Esophagus (tissue), 2 donors: ENCODE measurements around the gene METAP1D. TPM values are rescaled to one million over a fixed set of nuclear protein-coding genes. Genes with fewer than 3 reads are reported as not detected.

ENCODE experiments used
- H3K27ac ChIP-seq, 2 donors: one replicate each; pipeline ENCODE4 v1.5.1; 2013; ENCODE audit warnings: low read depth in 2 of 2, mild to moderate bottlenecking in 2 of 2, inconsistent platforms in 1 of 2, low read length in 1 of 2, moderate library complexity in 1 of 2
- H3K27me3 ChIP-seq, 2 donors: one replicate each; pipeline ENCODE4 v1.6.1; 2013; ENCODE audit warnings: low read length in 2 of 2, control low read depth in 1 of 2, mild to moderate bottlenecking in 1 of 2; ENCODE audit not compliant: insufficient read depth in 2 of 2, control insufficient read depth in 1 of 2
- H3K36me3 ChIP-seq, 2 donors: one replicate each; pipeline ENCODE4 v1.6.1; 2013; ENCODE audit warnings: low read length in 1 of 2; ENCODE audit not compliant: control insufficient read depth in 2 of 2, insufficient read depth in 2 of 2
- H3K4me1 ChIP-seq, 2 donors: one replicate each; pipeline ENCODE4 v1.6.1; 2013; ENCODE audit warnings: low read length in 1 of 2; ENCODE audit not compliant: control insufficient read depth in 2 of 2, insufficient read depth in 2 of 2
- H3K4me3 ChIP-seq, 2 donors: one replicate each; pipeline ENCODE4 v1.5.1; 2013; ENCODE audit warnings: low read length in 2 of 2, mild to moderate bottlenecking in 2 of 2, low read depth in 1 of 2, moderate library complexity in 1 of 2
- H3K9me3 ChIP-seq, 2 donors: one replicate each; pipeline ENCODE4 v1.6.1; 2013; ENCODE audit warnings: mild to moderate bottlenecking in 2 of 2, low read depth in 1 of 2, low read length in 1 of 2, moderate library complexity in 1 of 2; ENCODE audit not compliant: control insufficient read depth in 2 of 2, insufficient read depth in 1 of 2
- WGBS, 2 donors: extraction: QIAGEN DNeasy Blood & Tissue Kit; methylation state at CpG; one replicate each; pipeline ENCODE4 v1.1.7; 2013; 5-methylcytosine and 5-hydroxymethylcytosine counted together
- polyA plus RNA-seq, 2 donors: library from polyadenylated mRNA; stranded (reverse); fragments of 200-250 nt; gene quantifications; one replicate each; pipeline ENCODE4 v1.2.3, GENCODE V29; 2013
- donor health status: healthy with polysubstance abuse.
- donor health status: Bipolar disorder and iron deficiency.

Gene METAP1D
- polyA plus RNA-seq, 2 donors = 2.8 to 5.0 TPM

GRCh38 chr2:172116107-172116506 lies 116.4 kb downstream of the METAP1D start:
- H3K27me3 ChIP-seq = no peaks in the 10 kb centered on the region
- no peak overlapping the region for H3K27ac ChIP-seq
- H3K36me3 ChIP-seq = no peaks in the 10 kb centered on the region
- 76 to 78% methylated on average over 5 of the region's 5 CpGs for WGBS, 2 donors
- no peak overlapping the region for H3K4me3 ChIP-seq
- H3K4me1 ChIP-seq = no peaks in the 10 kb centered on the region
- no peaks in the 10 kb centered on the region for H3K9me3 ChIP-seq

DNA sequence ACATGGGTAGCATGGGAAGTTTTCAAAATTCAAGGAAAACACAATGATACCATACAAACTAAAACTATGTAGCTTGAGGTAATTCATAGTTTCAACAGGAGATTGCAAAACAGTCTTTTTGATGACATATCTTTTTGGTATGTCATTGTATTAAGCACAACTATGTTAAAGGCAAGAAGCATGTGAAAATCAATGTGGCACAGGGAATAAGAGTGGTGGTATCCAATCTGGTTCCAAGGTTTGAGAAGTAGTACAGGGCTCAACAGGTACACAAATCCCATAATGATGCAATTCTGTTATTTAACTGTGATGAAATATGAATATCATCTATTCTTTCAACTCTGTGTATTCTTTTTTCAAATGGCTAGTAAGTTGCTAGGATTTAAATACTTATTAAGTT lies 119.3 kb downstream of the METAP1D start:
- H3K36me3 ChIP-seq = no peaks in the 10 kb centered on the region
- no peaks in the 10 kb centered on the region for H3K27me3 ChIP-seq
- H3K27ac ChIP-seq = no peak overlapping the region
- H3K4me1 ChIP-seq = no peaks in the 10 kb centered on the region
- H3K4me3 ChIP-seq = no peak overlapping the region
- no peaks in the 10 kb centered on the region for H3K9me3 ChIP-seq

- H3K4me1 ChIP-seq = no peaks in the 10 kb centered on the region
- no peak overlapping the region for H3K27ac ChIP-seq
- H3K4me3 ChIP-seq = no peak overlapping the region
- 62 to 68% methylated on average over 2 of the region's 2 CpGs for WGBS, 2 donors
- no peaks in the 10 kb centered on the region for H3K36me3 ChIP-seq
- H3K27me3 ChIP-seq = no peaks in the 10 kb centered on the region
- H3K9me3 ChIP-seq = no peaks in the 10 kb centered on the region
These were observed 120.4 kb downstream of the METAP1D start for GRCh38 chr2:172120118-172120517.

GRCh38 chr2:172128484-172128883 lies 128.7 kb downstream of the METAP1D start:
- Histone ChIP-seq H3K9me3 (no peaks in the 10 kb centered on the region), H3K27ac (no peak overlapping the region), H3K27me3 (no peaks in the 10 kb centered on the region), H3K4me1 (no peaks in the 10 kb centered on the region), H3K36me3 (no peaks in the 10 kb centered on the region), H3K4me3 (no peak overlapping the region)

DNA sequence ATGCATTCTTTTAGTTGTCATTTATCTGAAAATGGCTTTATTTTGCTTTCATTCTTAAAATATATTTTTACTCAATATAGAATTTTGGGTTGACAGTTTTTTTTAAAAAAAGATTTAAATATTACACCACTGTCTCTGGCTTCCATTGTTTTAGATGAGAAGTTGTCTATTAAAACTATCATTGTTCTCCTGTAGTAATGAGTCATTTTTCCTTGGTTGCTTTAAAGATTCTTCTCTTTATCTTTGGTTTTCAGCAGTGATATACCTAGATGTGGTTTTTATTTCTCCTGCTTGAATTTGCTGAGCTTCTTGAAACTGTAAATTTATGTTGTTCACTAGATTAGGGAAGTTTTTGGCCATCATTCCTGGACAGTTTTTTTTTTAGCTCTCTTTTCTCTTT lies 129.7 kb downstream of the METAP1D start:
- H3K4me3 ChIP-seq = no peak overlapping the region

More for the DNA sequence above, 129.7 kb downstream of the METAP1D start:
- H3K27me3 ChIP-seq = no peaks in the 10 kb centered on the region
- H3K9me3 ChIP-seq = no peaks in the 10 kb centered on the region
- H3K36me3 ChIP-seq = no peaks in the 10 kb centered on the region
- no peaks in the 10 kb centered on the region for H3K4me1 ChIP-seq
- H3K27ac ChIP-seq = no peak overlapping the region

Other genes starting within 250 kb of the METAP1D start
- 10 to 100 TPM in 1 of 2 donors, 1 to 10 TPM in 1; 8.9 to 12.8 TPM for gene SLC25A12, start 105.7 kb upstream of the METAP1D start, polyA plus RNA-seq
- 10 to 100 TPM in 1 of 2 donors, 1 to 10 TPM in 1; 7.2 to 29.4 TPM for gene HAT1, start 77.5 kb upstream of the METAP1D start, polyA plus RNA-seq
- under 1 TPM; 0.02 to 0.06 TPM for gene DLX1, start 85.6 kb downstream of the METAP1D start, polyA plus RNA-seq
- not detected for gene DLX2, start 102.9 kb downstream of the METAP1D start, polyA plus RNA-seq